Endodermal cell (in vitro differentiated cells): ENCODE data around the gene TAS2R8. TPM values are rescaled to one million over a fixed set of nuclear protein-coding genes. Genes with fewer than 3 reads are reported as not detected.

Experiments
- DNase-seq: peaks from one replicate; pipeline ENCODE4 v3.0.0-alpha.2; 2017
- H3K27ac ChIP-seq: 2 replicates; pipeline ENCODE4 v1.5.1; 2013; ENCODE audit warnings: mild to moderate bottlenecking, low read depth, low read length, moderate library complexity
- H3K27me3 ChIP-seq: 2 replicates; pipeline ENCODE4 v1.6.1; 2013; ENCODE audit warnings: mild to moderate bottlenecking, low read length, moderate library complexity; ENCODE audit not compliant: insufficient read depth, control insufficient read depth, poor library complexity, severe bottlenecking
- H3K36me3 ChIP-seq: 2 replicates; pipeline ENCODE4 v1.7.0; 2013; ENCODE audit warnings: mild to moderate bottlenecking, low read length, moderate library complexity; ENCODE audit not compliant: control insufficient read depth, insufficient read depth
- H3K4me1 ChIP-seq: one replicate; pipeline ENCODE4 v1.7.0; 2013; ENCODE audit warnings: low read length; ENCODE audit not compliant: control insufficient read depth, insufficient read depth
- H3K4me3 ChIP-seq: 2 replicates; pipeline ENCODE4 v1.5.1; 2013; ENCODE audit warnings: mild to moderate bottlenecking, low read length, moderate library complexity
- H3K9ac ChIP-seq: 2 replicates; pipeline ENCODE4 v1.6.1; 2013; ENCODE audit warnings: mild to moderate bottlenecking, low read length, moderate library complexity; ENCODE audit not compliant: poor library complexity, severe bottlenecking; ENCODE audit errors: extremely low read depth
- H3K9me3 ChIP-seq: 2 replicates; pipeline ENCODE4 v1.6.1; 2013; ENCODE audit warnings: mild to moderate bottlenecking, low read length, moderate library complexity; ENCODE audit not compliant: control insufficient read depth
- H3K27ac Mint-ChIP-seq: 2 replicates; pipeline ENCODE4 v1.8.0; 2020; ENCODE audit warnings: mixed read lengths
- H3K27me3 Mint-ChIP-seq: 2 replicates; pipeline ENCODE4 v1.8.0; 2021; ENCODE audit warnings: mild to moderate bottlenecking, mixed read lengths; ENCODE audit not compliant: insufficient read depth
- H3K36me3 Mint-ChIP-seq: 2 replicates; pipeline ENCODE4 v1.8.0; 2020; ENCODE audit warnings: low read depth, mixed read lengths
- H3K4me1 Mint-ChIP-seq: 2 replicates; pipeline ENCODE4 v1.8.0; 2020; ENCODE audit warnings: mixed read lengths
- H3K4me3 Mint-ChIP-seq: 2 replicates; pipeline ENCODE4 v1.8.0; 2020; ENCODE audit warnings: mild to moderate bottlenecking, moderate library complexity, mixed read lengths
- H3K9me3 Mint-ChIP-seq: 2 replicates; pipeline ENCODE4 v1.8.0; 2020; ENCODE audit warnings: mild to moderate bottlenecking, mixed read lengths
- WGBS, 2 experiments: methylation state at CpG; one replicate each; pipeline versions ENCODE4 v1.1.5 to v1.1.7; 2013; ENCODE audit warnings: missing lambda C conversion rate in 2 of 2, mixed read lengths in 1 of 2; ENCODE audit not compliant: insufficient coverage in 1 of 2, insufficient read length in 1 of 2; 5-methylcytosine and 5-hydroxymethylcytosine counted together
- total RNA-seq, 2 donors: library from RNA; stranded (reverse); fragmentation: NEBNext Ultra II Directional in 1 of 2; extraction: Animal tissue kit (Norgen Biotek cat#: 25700) in 1 of 2; gene quantifications; 2 replicates in 1 of 2; 3 replicates in 1 of 2; pipeline ENCODE4 v1.2.1, GENCODE V29; 2021
- TF ChIP-seq, protein P1 (sequence below): fragments of 200-600 bp; sonication (generic); conservative IDR thresholded peaks from 2 replicates; pipeline ENCODE4 v1.5.0; 2021; ENCODE audit warnings: antibody characterized with exemption, mild to moderate bottlenecking

The TAS2R8 gene
- total RNA-seq, 2 donors from 2014 or later, result not detected

DNA sequence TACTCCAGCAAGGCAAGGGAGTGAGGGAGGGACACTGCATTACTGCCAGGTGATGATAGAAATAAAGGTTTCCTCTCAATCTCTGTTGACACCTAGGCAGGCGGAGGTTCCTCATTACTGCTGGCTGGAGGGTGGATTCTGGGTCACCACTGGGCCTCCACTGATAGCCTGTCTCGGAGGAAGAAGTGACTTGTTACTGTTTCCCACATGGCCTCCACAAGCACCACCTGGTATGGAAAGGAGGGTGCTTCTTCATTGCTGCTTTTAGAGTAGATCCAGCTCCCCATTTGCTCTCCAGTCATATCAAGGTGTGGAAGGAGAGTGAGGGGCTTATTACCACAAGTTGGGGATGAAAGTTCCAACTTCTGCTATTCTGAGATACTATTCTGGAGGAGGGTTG lies 35.8 kb upstream of the TAS2R8 start:
- peaks cover 2% of the 10 kb centered on the region for H3K4me1 Mint-ChIP-seq
- DNase-seq, result no peak
- no peaks in the 10 kb centered on the region for H3K36me3 ChIP-seq
- H3K9me3 ChIP-seq, result peaks cover 3% of the 10 kb centered on the region
- H3K27me3 ChIP-seq, result no peaks in the 10 kb centered on the region
- H3K27ac Mint-ChIP-seq, result no peak overlapping the region
- H3K36me3 Mint-ChIP-seq, result peaks cover 27% of the 10 kb centered on the region
- no peaks in the 10 kb centered on the region for H3K4me1 ChIP-seq
- H3K27me3 Mint-ChIP-seq, result no peaks in the 10 kb centered on the region
- no peak overlapping the region for H3K9ac ChIP-seq
- no peak overlapping the region for H3K4me3 ChIP-seq
- H3K27ac ChIP-seq, result no peak overlapping the region
- WGBS, 2 experiments, result 88 to 100% methylated on average over 1 to 2 of the region's 2 CpGs
- no peaks in the 10 kb centered on the region for H3K9me3 Mint-ChIP-seq
- no peak overlapping the region for H3K4me3 Mint-ChIP-seq
- TF ChIP-seq, protein P1, sequence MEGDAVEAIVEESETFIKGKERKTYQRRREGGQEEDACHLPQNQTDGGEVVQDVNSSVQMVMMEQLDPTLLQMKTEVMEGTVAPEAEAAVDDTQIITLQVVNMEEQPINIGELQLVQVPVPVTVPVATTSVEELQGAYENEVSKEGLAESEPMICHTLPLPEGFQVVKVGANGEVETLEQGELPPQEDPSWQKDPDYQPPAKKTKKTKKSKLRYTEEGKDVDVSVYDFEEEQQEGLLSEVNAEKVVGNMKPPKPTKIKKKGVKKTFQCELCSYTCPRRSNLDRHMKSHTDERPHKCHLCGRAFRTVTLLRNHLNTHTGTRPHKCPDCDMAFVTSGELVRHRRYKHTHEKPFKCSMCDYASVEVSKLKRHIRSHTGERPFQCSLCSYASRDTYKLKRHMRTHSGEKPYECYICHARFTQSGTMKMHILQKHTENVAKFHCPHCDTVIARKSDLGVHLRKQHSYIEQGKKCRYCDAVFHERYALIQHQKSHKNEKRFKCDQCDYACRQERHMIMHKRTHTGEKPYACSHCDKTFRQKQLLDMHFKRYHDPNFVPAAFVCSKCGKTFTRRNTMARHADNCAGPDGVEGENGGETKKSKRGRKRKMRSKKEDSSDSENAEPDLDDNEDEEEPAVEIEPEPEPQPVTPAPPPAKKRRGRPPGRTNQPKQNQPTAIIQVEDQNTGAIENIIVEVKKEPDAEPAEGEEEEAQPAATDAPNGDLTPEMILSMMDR, result no peak

DNA sequence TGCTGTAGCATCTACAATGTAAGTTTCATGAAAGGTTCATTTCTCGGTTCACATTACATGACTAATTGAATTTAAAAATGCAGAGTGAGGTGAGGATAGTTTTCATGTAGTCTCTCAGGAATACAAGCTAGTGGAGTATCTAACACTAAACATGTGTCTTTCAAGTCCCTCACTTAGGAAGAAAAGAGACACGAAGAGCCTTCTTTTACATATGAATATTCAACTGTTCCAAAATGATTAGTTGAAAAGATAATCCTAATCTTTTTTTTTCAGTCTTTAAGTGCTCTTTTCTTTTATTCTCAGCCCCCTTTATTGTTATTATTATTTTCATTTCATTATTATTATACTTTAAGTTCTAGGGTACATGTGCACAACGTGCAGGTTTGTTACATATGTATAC lies 31.4 kb upstream of the TAS2R8 start:
- peaks cover 21% of the 10 kb centered on the region for H3K36me3 Mint-ChIP-seq
- no peak overlapping the region for H3K4me3 Mint-ChIP-seq
- Histone ChIP-seq H3K36me3 (no peaks in the 10 kb centered on the region), H3K27me3 (no peaks in the 10 kb centered on the region), H3K9ac (no peak overlapping the region), H3K4me3 (no peak overlapping the region), H3K9me3 (peaks cover 10% of the 10 kb centered on the region), H3K27ac (no peak overlapping the region), H3K4me1 (peaks cover 3% of the 10 kb centered on the region)
- H3K4me1 Mint-ChIP-seq, result peaks cover 17% of the 10 kb centered on the region
- no peaks in the 10 kb centered on the region for H3K27me3 Mint-ChIP-seq
- 92 to 100% methylated on average over 1 to 2 of the region's 3 CpGs for WGBS, 2 experiments
- peaks cover 5% of the 10 kb centered on the region for H3K9me3 Mint-ChIP-seq
- no peak for DNase-seq
- no peak overlapping the region for H3K27ac Mint-ChIP-seq
- TF ChIP-seq, protein P1, result no peak

DNA sequence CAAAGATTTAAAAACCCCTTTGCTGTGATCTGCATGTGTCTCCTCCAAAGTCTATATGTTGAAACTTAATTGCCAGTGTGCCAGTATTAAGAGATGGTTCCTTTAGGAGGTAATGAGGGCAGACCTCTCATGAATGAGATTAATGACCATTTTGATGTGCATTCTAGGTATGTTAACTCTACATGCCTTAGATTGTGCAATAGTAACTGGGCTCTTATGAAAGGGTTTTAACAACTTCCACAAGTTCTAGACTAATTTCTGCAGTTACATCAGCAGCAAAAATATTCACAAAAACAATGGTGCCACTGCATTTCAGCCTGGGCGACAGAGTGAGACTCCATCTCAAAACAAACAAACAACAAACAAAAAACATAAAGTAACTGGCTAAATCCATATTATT lies 22.9 kb upstream of the TAS2R8 start:
- Histone ChIP-seq H3K36me3 (no peaks in the 10 kb centered on the region), H3K9ac (no peak overlapping the region), H3K27ac (no peak overlapping the region), H3K9me3 (no peaks in the 10 kb centered on the region), H3K27me3 (no peaks in the 10 kb centered on the region), H3K4me1 (no peaks in the 10 kb centered on the region), H3K4me3 (no peak overlapping the region)
- no peak for DNase-seq
- Mint-ChIP-seq H3K4me1 (peaks cover 7% of the 10 kb centered on the region), H3K9me3 (no peaks in the 10 kb centered on the region), H3K36me3 (no peaks in the 10 kb centered on the region), H3K27me3 (no peaks in the 10 kb centered on the region), H3K4me3 (no peak overlapping the region), H3K27ac (no peak overlapping the region)
- TF ChIP-seq, protein P1, result no peak
- WGBS, 2 experiments, result 72% methylated on average over 1 of the region's 1 CpG; no CpG with 5 or more reads in 1 of the 2 experiments
